Activated T-cell treated with anti-CD3 and anti-CD28 coated beads, Interleukin-2, amount 50 U/mL, for 1 hour (primary cell): ENCODE data around the gene BSND.

ENCODE experiments used
- DNase-seq: peaks from one replicate; pipeline ENCODE4 v3.0.0-alpha.2; 2020

Gene BSND

GRCh38 chr1:54976747-54977146 lies 22.0 kb upstream of the BSND start:
- no peak for DNase-seq

- DNase-seq, result no peak
Observed at GRCh38 chr1:54977533-54978297, 21.0 kb upstream of the BSND start.

GRCh38 chr1:54978528-54979326 lies 20.0 kb upstream of the BSND start:
- DNase-seq, result no peak

- no peak for DNase-seq
Observed at GRCh38 chr1:54979327-54979891, 19.3 kb upstream of the BSND start.

GRCh38 chr1:54980046-54980527 lies 18.6 kb upstream of the BSND start:
- DNase-seq, result no peak

- no peak for DNase-seq
Observed at GRCh38 chr1:54980528-54981241, 18.0 kb upstream of the BSND start, which contains the start of gene TMEM61. TMEM61 (plus strand) TSS chr1:54980628; CDS start chr1:54981066, 438 bp downstream.

- DNase-seq, result no peak
Observed at GRCh38 chr1:54981466-54981865, 17.3 kb upstream of the BSND start.

- no peak for DNase-seq
Observed at GRCh38 chr1:54982739-54983138, 16.0 kb upstream of the BSND start.

GRCh38 chr1:54984131-54984842 lies 14.4 kb upstream of the BSND start:
- DNase-seq, result no peak

- no peak for DNase-seq
Observed at GRCh38 chr1:54985556-54985955, 13.2 kb upstream of the BSND start.

GRCh38 chr1:54986025-54986424 lies 12.7 kb upstream of the BSND start:
- DNase-seq, result no peak

GRCh38 chr1:54986533-54986932 lies 12.2 kb upstream of the BSND start:
- no peak for DNase-seq

- DNase-seq, result no peak
Observed at GRCh38 chr1:54987427-54987826, 11.3 kb upstream of the BSND start.

GRCh38 chr1:54987919-54988705 lies 10.6 kb upstream of the BSND start:
- no peak for DNase-seq

GRCh38 chr1:54988975-54989374 lies 9.8 kb upstream of the BSND start:
- no peak for DNase-seq

GRCh38 chr1:54989473-54989872 lies 9.3 kb upstream of the BSND start:
- no peak for DNase-seq

- no peak for DNase-seq
Observed at GRCh38 chr1:54989968-54990810, 8.5 kb upstream of the BSND start.

- no peak for DNase-seq
Observed at GRCh38 chr1:54990916-54991315, 7.8 kb upstream of the BSND start.

GRCh38 chr1:54991939-54992338 lies 6.8 kb upstream of the BSND start:
- no peak for DNase-seq

GRCh38 chr1:54993140-54993539 lies 5.6 kb upstream of the BSND start:
- no peak for DNase-seq
